ENCODE measurements around the gene RMI1. TPM values are rescaled to one million over a fixed set of nuclear protein-coding genes. Genes with fewer than 3 reads are reported as not detected.

The RMI1 gene
- total RNA-seq, result 4.8 and 5.9 TPM in 2 replicates

GRCh38 chr9:83980395-83981125, at the start of gene RMI1:
Gene RMI1 (plus strand): TSS chr9:83980805. CDS start chr9:84000987, 20,182 bp downstream.

GRCh38 chr9:83979812-83980394, 702 bp upstream of the RMI1 start, which contains the start of gene HNRNPK:
Gene HNRNPK (minus strand): TSS chr9:83980215. CDS start chr9:83978252, 1,963 bp downstream.

Small RNA genes within 50 kb of the gene (small RNA-seq; reads per million reads assigned to genes)
- not detected for gene RF00019

Other genes starting within 250 kb of the RMI1 start
- gene GKAP1, start 163.0 kb upstream of the RMI1 start, total RNA-seq, result 0.39 TPM in 1 of 2 replicates, not detected in the other
- 2.4 and 5.5 TPM in 2 replicates for gene KIF27, start 59.4 kb upstream of the RMI1 start, total RNA-seq
- gene HNRNPK, start 590 bp upstream of the RMI1 start, total RNA-seq, result 405 and 512 TPM in 2 replicates